LNCAP (cell line): ENCODE measurements around the gene SZT2.

Source experiments
- TF ChIP-seq, protein P1 (sequence below): fragments of 450-650 bp; IDR thresholded peaks from 2 replicates; pipeline ENCODE4 v1.5.1; 2017; ENCODE audit warnings: mild to moderate bottlenecking

Gene SZT2

DNA sequence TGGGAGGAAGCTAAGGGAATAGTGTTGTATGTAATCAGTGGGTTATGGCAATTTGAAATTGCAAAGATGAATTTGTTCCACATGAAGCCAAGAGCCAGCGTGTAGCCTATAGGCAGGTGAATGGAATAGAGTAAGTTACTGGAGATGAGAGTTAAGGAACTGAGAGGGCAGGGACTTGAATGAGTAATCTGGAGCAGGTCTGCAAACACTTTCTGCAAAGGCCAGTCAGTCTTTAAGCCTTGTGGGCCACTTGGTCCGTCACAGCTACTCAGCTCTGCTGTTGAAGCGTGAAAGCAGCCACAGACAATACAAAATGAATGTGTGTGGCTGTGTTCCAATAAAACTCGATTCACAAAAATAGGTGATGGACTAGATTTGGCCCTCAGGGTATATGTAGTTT, 29.2 kb downstream of the SZT2 start:
- TF ChIP-seq, protein P1, sequence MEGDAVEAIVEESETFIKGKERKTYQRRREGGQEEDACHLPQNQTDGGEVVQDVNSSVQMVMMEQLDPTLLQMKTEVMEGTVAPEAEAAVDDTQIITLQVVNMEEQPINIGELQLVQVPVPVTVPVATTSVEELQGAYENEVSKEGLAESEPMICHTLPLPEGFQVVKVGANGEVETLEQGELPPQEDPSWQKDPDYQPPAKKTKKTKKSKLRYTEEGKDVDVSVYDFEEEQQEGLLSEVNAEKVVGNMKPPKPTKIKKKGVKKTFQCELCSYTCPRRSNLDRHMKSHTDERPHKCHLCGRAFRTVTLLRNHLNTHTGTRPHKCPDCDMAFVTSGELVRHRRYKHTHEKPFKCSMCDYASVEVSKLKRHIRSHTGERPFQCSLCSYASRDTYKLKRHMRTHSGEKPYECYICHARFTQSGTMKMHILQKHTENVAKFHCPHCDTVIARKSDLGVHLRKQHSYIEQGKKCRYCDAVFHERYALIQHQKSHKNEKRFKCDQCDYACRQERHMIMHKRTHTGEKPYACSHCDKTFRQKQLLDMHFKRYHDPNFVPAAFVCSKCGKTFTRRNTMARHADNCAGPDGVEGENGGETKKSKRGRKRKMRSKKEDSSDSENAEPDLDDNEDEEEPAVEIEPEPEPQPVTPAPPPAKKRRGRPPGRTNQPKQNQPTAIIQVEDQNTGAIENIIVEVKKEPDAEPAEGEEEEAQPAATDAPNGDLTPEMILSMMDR: no peak

GRCh38 chr1:43419627-43420425, 30.1 kb downstream of the SZT2 start:
- TF ChIP-seq, protein P1: no peak

DNA sequence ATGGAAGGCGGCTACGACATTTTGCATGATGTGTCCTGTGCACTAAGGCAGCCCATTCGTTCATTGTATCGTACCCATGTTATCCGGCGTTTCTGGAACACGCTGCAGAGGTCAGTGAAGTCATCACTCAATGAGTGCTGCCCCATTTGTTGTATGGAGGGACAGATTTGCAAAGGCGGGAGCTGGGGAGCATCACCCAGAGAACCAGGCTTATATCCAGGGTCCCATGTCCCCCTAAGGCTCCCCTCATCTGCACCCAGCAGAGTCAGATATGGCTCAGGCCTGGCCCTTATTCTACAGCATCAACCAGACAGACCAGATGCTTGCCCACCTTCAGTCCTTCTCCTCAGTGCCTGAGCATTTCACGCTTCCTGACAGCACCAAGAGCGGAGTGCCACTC, 31.2 kb downstream of the SZT2 start:
- TF ChIP-seq, protein P1: no peak

GRCh38 chr1:43421396-43421795, 31.7 kb downstream of the SZT2 start:
- TF ChIP-seq, protein P1: no peak

- TF ChIP-seq, protein P1: no peak
Observed at GRCh38 chr1:43421976-43422750, 32.5 kb downstream of the SZT2 start.

DNA sequence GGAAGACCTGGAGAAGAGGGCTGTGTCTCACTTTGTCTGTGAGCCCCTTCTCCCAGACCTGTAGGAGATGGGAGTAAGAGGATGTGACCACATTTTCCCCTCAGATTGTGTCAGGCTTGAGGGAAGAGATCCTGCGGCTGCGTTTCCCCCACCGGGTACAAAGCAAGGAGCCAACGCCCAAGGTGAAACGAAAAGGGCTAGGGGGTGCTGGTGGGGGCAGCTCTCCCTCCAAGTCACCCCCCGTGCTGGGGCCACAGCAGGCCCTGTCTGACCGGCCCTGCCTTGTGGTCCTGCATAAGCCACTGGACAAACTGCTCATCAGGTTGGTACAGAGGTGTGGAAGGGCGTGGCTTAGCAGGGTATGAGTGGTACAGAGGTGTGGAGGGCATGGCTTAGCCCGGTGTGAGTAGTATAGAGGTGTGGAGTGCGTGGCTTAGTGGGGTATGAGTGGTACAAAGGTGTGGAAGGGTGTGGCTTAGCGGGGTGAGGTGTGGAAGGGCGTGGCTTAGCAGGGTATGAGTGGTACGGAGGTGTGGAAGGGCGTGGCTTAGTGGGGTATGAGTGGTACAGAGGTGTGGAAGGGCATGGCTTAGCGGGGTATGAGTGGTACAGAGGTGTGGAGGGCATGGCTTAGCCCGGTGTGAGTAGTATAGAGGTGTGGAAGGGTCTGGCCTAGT, 33.4 kb downstream of the SZT2 start:
- TF ChIP-seq, protein P1: no peak

DNA sequence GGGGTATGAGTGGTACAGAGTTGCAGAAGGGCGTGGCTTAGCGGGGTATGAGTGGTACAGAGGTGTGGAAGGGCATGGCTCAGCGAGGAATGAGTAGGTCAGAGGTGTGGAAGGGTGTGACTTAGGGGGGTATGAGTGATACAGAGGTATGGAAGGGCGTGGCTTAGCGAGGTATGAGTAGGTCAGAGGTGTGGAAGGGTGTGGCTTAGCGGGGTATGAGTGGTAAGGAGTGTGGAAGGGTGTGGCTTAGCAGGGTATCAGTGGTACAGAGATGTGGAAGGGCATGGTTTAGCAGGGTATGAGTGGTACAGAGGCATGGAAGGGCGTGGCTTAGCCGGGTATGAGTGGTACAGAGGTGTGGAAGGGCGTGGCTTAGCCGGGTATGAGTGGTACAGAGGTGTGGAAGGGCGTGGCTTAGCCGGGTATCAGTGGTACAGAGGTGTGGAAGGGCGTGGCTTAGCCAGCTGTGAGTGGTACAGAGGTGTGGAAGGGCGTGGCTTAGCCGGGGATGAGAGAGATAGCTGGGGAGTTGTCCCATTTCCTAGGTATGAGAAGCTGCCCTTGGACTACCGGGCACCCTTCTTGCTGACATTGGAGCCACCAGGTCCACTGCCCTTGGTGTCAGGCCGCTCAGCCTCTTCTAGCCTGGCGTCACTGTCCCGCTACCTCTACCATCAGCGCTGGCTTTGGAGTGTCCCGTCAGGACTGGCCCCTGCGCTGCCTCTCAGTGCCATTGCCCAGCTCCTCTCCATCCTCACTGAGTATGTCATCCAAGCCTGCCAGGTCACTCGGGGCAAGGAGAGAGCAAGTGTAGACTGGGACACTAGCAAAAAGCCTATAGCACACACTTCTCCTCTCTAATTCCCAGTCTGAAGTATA, 34.2 kb downstream of the SZT2 start:
- TF ChIP-seq, protein P1: no peak
